HFF-Myc (cell line): Measurements from ENCODE around the gene IBA57.

Source experiments
- DNase-seq: peaks from one replicate; pipeline ENCODE4 v3.0.0-alpha.2; 2011; ENCODE audit warnings: low read depth; ENCODE audit errors: extremely low read depth
- H3K4me3 ChIP-seq: replicated peaks from 2 replicates; pipeline ENCODE4 v1.5.1; 2011; ENCODE audit warnings: low read depth, mild to moderate bottlenecking, control low read depth, low read length
- CTCF ChIP-seq: IDR thresholded peaks from 2 replicates; pipeline ENCODE4 v1.5.1; 2012; ENCODE audit warnings: mild to moderate bottlenecking, low read depth, low read length, control low read depth; ENCODE audit errors: missing control alignments

Gene IBA57

GRCh38 chr1:228208831-228209551, 43.4 kb downstream of the IBA57 start:
- no peak for TF ChIP-seq CTCF
- DNase-seq = no peak
- H3K4me3 ChIP-seq = no peak overlapping the region

GRCh38 chr1:228209657-228210056, 44.1 kb downstream of the IBA57 start:
- no peak for DNase-seq
- TF ChIP-seq CTCF = no peak
- H3K4me3 ChIP-seq = no peak overlapping the region

GRCh38 chr1:228210076-228210651, 44.6 kb downstream of the IBA57 start:
- no peak for DNase-seq
- no peak for TF ChIP-seq CTCF
- H3K4me3 ChIP-seq = no peak overlapping the region

GRCh38 chr1:228210712-228211530, 45.3 kb downstream of the IBA57 start:
- no peak for DNase-seq
- no peak overlapping the region for H3K4me3 ChIP-seq
- TF ChIP-seq CTCF = no peak

- no peak for TF ChIP-seq CTCF
Measured at GRCh38 chr1:228211531-228212414, 46.2 kb downstream of the IBA57 start.

GRCh38 chr1:228212415-228212965, 46.9 kb downstream of the IBA57 start:
- H3K4me3 ChIP-seq = no peak overlapping the region
- no peak for DNase-seq
- TF ChIP-seq CTCF = no peak

More at GRCh38 chr1:228211531-228212414, 46.2 kb downstream of the IBA57 start:
- no peak overlapping the region for H3K4me3 ChIP-seq
- DNase-seq = no peak
